Vagina (tissue), 2 donors: ENCODE measurements around the gene OPRL1.
A peak's percentile ranks its signal among the peaks of the same experiment; 100 is the strongest.

Source experiments
- CTCF ChIP-seq, 3 experiments: fragments of 450-650 bp in 2 of 3; fragments of 200-600 bp in 1 of 3; sonication (generic) in 1 of 3; IDR thresholded peaks; one replicate each; pipeline ENCODE4 v1.5.1; 2017 to 2019; ENCODE audit warnings: antibody characterized with exemption in 3 of 3, mild to moderate bottlenecking in 2 of 3, moderate library complexity in 2 of 3
- POLR2AphosphoS5 ChIP-seq, 2 donors: sonication (generic); formaldehyde crosslinking; IDR thresholded peaks; one replicate each; pipeline ENCODE4 v1.9.0; 2017; ENCODE audit warnings: antibody characterized with exemption in 2 of 2, mild to moderate bottlenecking in 2 of 2, low read depth in 1 of 2; ENCODE audit not compliant: insufficient read depth in 1 of 2

- TF ChIP-seq CTCF (IDR thresholded peaks at IDR 0.05) (peak in 1 of 3 experiments; percentile 17), POLR2AphosphoS5 (IDR thresholded peaks at IDR 0.05; ENCODE audit: insufficient read depth in 1 of 2, low read depth in 1 of 2) (no peak)
These were observed 22.1 kb downstream of the OPRL1 start for GRCh38 chr20:64101731-64102621.
